Activated CD4-positive, alpha-beta T cell treated with anti-CD3 and anti-CD28 coated beads, Interleukin-2, amount 10 ng/mL, durations not matched to agents 7 days and 5 days (primary cell): ENCODE measurements around the gene EDEM1. TPM values are rescaled to one million over a fixed set of nuclear protein-coding genes. Genes with fewer than 3 reads are reported as not detected.

Experiments
- CTCF ChIA-PET: fragments of 350-600 bp; sonication (Branson Sonifier 250); formaldehyde crosslinking; loops from one replicate; lab custom pipeline; 2021; ENCODE audit warnings: antibody characterized with exemption; lab: Charles Lee
- POLR2A ChIA-PET: fragments of 350-600 bp; sonication (Branson Sonifier 250); formaldehyde crosslinking; loops from one replicate; lab custom pipeline; 2021; ENCODE audit warnings: antibody characterized with exemption; lab: Charles Lee
- DNase-seq: peaks from one replicate; pipeline ENCODE4 v3.0.0-alpha.2; 2020
- H3K27ac Mint-ChIP-seq: one replicate; pipeline ENCODE4 v1.8.0; 2021; ENCODE audit warnings: mild to moderate bottlenecking, moderate library complexity, mixed read lengths
- H3K27me3 Mint-ChIP-seq: one replicate; pipeline ENCODE4 v1.8.0; 2021; ENCODE audit warnings: mixed read lengths
- H3K36me3 Mint-ChIP-seq: one replicate; pipeline ENCODE4 v1.8.0; 2021; ENCODE audit warnings: low read depth, mixed read lengths
- H3K4me1 Mint-ChIP-seq: one replicate; pipeline ENCODE4 v1.8.0; 2021; ENCODE audit warnings: mixed read lengths
- H3K4me3 Mint-ChIP-seq: one replicate; pipeline ENCODE4 v1.8.0; 2021; ENCODE audit warnings: mild to moderate bottlenecking, moderate library complexity, mixed read lengths
- H3K9me3 Mint-ChIP-seq: one replicate; pipeline ENCODE4 v1.8.0; 2021; ENCODE audit warnings: mixed read lengths
- total RNA-seq, 2 experiments: library from RNA; stranded (reverse); gene quantifications; one replicate each; pipeline ENCODE4 v1.2.3, GENCODE V29; 2021

Gene EDEM1
- total RNA-seq, 2 experiments from 2014 or later = 80.1 to 94.1 TPM

DNA sequence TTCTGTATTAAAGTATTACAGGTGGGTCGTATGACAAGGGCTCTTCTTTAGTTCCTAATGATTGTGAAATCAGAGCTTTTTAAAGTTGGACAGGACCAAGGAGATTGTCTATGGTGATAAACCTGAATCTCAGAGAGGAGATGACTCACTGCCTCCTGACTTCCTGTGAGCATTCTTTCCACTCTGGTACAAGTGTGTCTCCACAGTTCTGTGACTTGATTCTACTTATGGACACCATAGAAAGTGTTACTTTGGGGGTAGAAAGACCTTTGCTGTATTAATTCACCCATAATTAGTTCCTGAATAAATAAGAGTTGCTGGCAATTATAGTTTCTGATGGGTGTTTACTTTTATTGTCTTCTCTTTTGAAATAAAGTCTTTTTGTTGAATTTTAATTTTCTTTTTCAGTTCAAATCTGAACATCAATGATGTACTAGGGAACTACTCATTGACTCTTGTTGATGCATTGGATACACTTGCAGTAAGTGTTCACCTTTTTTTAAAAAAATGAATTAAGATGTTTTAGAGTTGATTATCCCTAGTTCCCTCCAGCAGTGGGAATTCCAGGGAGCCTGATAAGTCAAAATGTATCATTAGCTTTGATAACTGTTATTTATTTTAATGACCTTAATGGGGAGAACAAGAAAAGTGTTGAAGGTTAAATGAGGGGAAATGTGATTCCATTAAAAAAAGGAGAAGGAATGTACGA lies 7.4 kb downstream of the EDEM1 start:
- Mint-ChIP-seq H3K27ac (peak overlapping the region; percentile 98), H3K36me3 (peaks cover 85% of the 10 kb centered on the region), H3K27me3 (no peaks in the 10 kb centered on the region), H3K4me1 (peaks cover 89% of the 10 kb centered on the region), H3K4me3 (peak overlapping the region; percentile 21), H3K9me3 (peaks cover 9% of the 10 kb centered on the region)
- ChIA-PET CTCF (interaction anchor here (0.9 to 1.6 kb wide), 5 partner anchors 9 to 73 kb away, joined by 3 to 4 read pairs (median 4); partner anchors contain the start of gene ARL8B), POLR2A (no interaction called here)
- peak; percentile 62 for DNase-seq

GRCh38 chr3:5195605-5196004 lies 8.1 kb downstream of the EDEM1 start:
- peaks cover 9% of the 10 kb centered on the region for H3K9me3 Mint-ChIP-seq
- peaks cover 89% of the 10 kb centered on the region for H3K4me1 Mint-ChIP-seq
- ChIA-PET CTCF (interaction anchor here (1.1 to 2.3 kb wide), 5 partner anchors 11 to 484 kb away, joined by 3 to 8 read pairs (median 4); partner anchors contain the start of gene ARL8B), POLR2A (no interaction called here)
- H3K4me3 Mint-ChIP-seq = peak overlapping the region; percentile 34
- H3K36me3 Mint-ChIP-seq = peaks cover 83% of the 10 kb centered on the region
- peak overlapping the region; percentile 98 for H3K27ac Mint-ChIP-seq
- peak; percentile 33 for DNase-seq
- no peaks in the 10 kb centered on the region for H3K27me3 Mint-ChIP-seq

DNA sequence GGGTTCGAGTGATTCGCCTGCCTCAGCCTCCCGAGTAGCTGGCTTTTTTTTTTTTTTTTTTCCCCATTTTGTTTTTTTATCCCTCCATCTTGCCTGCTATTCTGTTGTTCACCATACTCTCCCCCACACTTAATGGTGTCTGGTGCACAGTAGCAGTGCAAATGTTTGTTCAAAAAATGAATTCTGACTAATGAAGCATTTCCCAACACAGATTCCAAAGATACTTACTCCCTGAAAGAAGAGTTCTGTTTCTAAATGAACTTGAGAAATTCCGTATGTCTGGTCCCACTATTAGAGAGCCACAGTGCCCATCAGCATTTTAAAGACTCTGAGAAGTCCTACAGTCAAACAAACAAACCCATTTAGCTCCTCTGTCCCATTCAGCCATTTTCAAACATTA lies 9.5 kb downstream of the EDEM1 start:
- no peak for DNase-seq
- H3K4me1 Mint-ChIP-seq = peaks cover 82% of the 10 kb centered on the region
- peaks cover 85% of the 10 kb centered on the region for H3K36me3 Mint-ChIP-seq
- H3K27me3 Mint-ChIP-seq = no peaks in the 10 kb centered on the region
- peaks cover 9% of the 10 kb centered on the region for H3K9me3 Mint-ChIP-seq
- H3K27ac Mint-ChIP-seq = peak overlapping the region; percentile 98
- ChIA-PET POLR2A (interaction anchor here (0.6 to 1.3 kb wide), 4 partner anchors 8 to 73 kb away, joined by 3 to 11 read pairs (median 4); no protein-coding TSS in a partner anchor), CTCF (interaction anchor here (0.5 to 2.3 kb wide), 14 partner anchors 9 to 882 kb away, joined by 3 to 8 read pairs (median 4); no protein-coding TSS in a partner anchor)
- peak overlapping the region; percentile 69 for H3K4me3 Mint-ChIP-seq

DNA sequence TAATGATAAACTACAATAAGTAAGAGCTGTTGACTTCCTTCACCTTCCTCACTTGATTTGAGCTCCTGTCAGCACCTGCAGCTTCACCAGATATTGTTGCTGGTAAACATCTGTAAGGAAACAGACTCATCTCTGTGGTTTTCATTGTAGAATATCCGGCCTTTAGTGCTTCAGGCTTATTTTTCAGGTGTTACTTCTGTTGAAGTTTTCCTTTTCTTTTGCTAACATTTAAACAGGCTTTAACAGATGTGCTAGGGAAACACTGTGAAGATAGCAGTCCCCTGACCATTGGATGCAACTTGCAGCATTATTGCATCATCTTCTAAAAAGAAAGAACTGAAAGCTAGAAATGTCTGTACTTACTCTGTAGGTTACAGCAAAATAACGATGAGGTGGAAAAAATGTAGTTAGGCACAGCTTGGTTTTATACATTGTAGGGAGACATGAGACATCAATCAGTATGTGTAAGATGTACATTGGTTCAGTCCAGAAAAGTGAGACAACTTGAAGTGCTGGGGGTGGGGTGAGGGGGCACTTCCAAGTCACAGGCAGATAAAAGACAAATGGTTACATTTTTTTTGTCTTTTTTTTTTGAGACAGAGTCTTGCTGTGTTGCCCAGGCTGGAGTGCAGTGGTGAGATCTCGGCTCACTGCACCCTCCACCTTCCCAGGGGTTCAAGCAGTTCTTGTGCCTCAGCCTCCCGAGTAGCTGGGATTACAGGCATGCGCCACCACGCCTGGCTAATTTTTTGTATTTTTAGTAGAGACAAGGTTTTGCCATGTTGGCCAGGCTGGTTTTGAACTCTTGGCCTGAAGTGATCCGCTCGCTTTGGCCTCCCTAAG lies 10.2 kb downstream of the EDEM1 start:
- H3K27ac Mint-ChIP-seq = peak overlapping the region; percentile 98
- no peaks in the 10 kb centered on the region for H3K27me3 Mint-ChIP-seq
- H3K4me3 Mint-ChIP-seq = peak overlapping the region; percentile 69
- peaks cover 9% of the 10 kb centered on the region for H3K9me3 Mint-ChIP-seq
- ChIA-PET POLR2A (interaction anchor here (1.0 to 1.3 kb wide), 3 partner anchors 9 to 16 kb away, joined by 3 to 11 read pairs (median 5); no protein-coding TSS in a partner anchor), CTCF (interaction anchor here (0.5 to 2.3 kb wide), 9 partner anchors 8 to 883 kb away, joined by 3 to 8 read pairs (median 3); no protein-coding TSS in a partner anchor)
- peaks cover 77% of the 10 kb centered on the region for H3K4me1 Mint-ChIP-seq
- DNase-seq = peak; percentile 68
- peaks cover 84% of the 10 kb centered on the region for H3K36me3 Mint-ChIP-seq

DNA sequence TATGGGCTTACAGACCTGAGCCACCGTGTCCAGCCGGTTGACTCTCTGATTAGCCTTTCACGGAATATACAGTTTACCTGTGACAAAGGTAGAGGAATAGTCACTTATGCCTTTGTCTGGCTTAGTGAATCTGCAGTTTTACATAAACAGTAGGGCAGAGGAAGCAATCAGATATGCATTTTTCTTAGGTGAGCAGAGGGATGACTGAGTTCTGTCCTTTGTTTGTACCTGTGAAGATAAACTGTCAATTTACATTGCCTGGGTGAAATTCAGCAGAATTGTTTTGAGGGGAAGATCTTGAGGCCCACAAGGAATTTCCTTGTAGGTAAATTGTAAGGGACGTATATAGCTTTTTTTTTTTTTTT lies 10.8 kb downstream of the EDEM1 start:
- Mint-ChIP-seq H3K4me1 (peaks cover 71% of the 10 kb centered on the region), H3K36me3 (peaks cover 84% of the 10 kb centered on the region), H3K4me3 (peak overlapping the region; percentile 69), H3K27ac (peak overlapping the region; percentile 98), H3K9me3 (peaks cover 9% of the 10 kb centered on the region), H3K27me3 (no peaks in the 10 kb centered on the region)
- ChIA-PET POLR2A (no interaction called here), CTCF (interaction anchor here (1.3 to 1.7 kb wide), 2 partner anchors 218 to 883 kb away, joined by 3 to 4 read pairs; no protein-coding TSS in a partner anchor)
- DNase-seq = no peak

DNA sequence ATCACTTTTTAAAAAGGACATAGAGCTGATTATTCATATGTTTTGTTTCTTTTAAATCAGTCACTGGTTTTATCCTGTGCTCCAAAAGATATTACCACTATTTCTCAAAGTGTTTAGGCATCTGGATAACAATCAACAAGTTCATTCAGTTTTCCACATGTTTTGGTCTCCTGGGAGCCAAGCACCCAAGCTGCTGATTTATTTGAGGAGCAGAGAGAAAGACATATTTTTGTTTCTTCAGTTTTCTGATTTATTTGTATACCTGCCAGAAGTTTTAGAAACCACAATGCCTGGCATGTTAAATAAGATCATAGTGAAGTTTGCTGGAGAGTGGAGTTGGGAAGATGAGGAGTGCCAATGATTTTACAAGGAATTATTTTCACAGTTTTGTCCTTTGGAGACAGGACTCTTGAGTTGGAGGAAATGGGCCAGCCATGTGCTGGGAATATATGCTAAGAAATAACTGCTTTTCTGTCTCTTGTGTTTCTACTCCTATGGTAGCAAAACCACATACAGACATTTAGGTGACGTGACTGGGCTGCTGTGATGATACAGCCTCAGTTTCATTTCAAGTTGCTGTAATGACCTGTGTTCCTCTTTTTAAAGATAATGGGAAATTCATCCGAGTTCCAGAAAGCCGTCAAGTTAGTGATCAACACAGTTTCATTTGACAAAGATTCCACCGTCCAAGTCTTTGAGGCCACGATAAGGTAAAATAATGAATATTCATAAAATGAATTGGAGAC lies 11.7 kb downstream of the EDEM1 start:
- peak overlapping the region; percentile 13 for H3K4me3 Mint-ChIP-seq
- no peaks in the 10 kb centered on the region for H3K27me3 Mint-ChIP-seq
- peaks cover 64% of the 10 kb centered on the region for H3K4me1 Mint-ChIP-seq
- no peak for DNase-seq
- ChIA-PET POLR2A (no interaction called here), CTCF (no interaction called here)
- H3K36me3 Mint-ChIP-seq = peaks cover 82% of the 10 kb centered on the region
- H3K27ac Mint-ChIP-seq = peak overlapping the region; percentile 98
- H3K9me3 Mint-ChIP-seq = peaks cover 9% of the 10 kb centered on the region

GRCh38 chr3:5201536-5201935 lies 14.0 kb downstream of the EDEM1 start:
- ChIA-PET CTCF (no interaction called here), POLR2A (no interaction called here)
- DNase-seq = no peak
- Mint-ChIP-seq H3K36me3 (peaks cover 81% of the 10 kb centered on the region), H3K4me3 (no peak overlapping the region), H3K27ac (peak overlapping the region; percentile 54), H3K9me3 (peaks cover 6% of the 10 kb centered on the region), H3K4me1 (peaks cover 42% of the 10 kb centered on the region), H3K27me3 (no peaks in the 10 kb centered on the region)

GRCh38 chr3:5202222-5202621 lies 14.7 kb downstream of the EDEM1 start:
- peaks cover 35% of the 10 kb centered on the region for H3K4me1 Mint-ChIP-seq
- no peak for DNase-seq
- H3K9me3 Mint-ChIP-seq = peaks cover 1% of the 10 kb centered on the region
- ChIA-PET POLR2A (no interaction called here), CTCF (no interaction called here)
- no peak overlapping the region for H3K4me3 Mint-ChIP-seq
- H3K27me3 Mint-ChIP-seq = no peaks in the 10 kb centered on the region
- peaks cover 81% of the 10 kb centered on the region for H3K36me3 Mint-ChIP-seq
- no peak overlapping the region for H3K27ac Mint-ChIP-seq

GRCh38 chr3:5205165-5205941 lies 17.8 kb downstream of the EDEM1 start:
- no peak overlapping the region for H3K4me3 Mint-ChIP-seq
- no peaks in the 10 kb centered on the region for H3K27me3 Mint-ChIP-seq
- no peak for DNase-seq
- ChIA-PET CTCF (interaction anchor here (0.9 to 2.0 kb wide), 3 partner anchors 9 to 13 kb away, joined by 3 to 8 read pairs (median 5); no protein-coding TSS in a partner anchor), POLR2A (no interaction called here)
- H3K9me3 Mint-ChIP-seq = no peaks in the 10 kb centered on the region
- peak overlapping the region; percentile 37 for H3K27ac Mint-ChIP-seq
- H3K36me3 Mint-ChIP-seq = peaks cover 84% of the 10 kb centered on the region
- peaks cover 5% of the 10 kb centered on the region for H3K4me1 Mint-ChIP-seq

DNA sequence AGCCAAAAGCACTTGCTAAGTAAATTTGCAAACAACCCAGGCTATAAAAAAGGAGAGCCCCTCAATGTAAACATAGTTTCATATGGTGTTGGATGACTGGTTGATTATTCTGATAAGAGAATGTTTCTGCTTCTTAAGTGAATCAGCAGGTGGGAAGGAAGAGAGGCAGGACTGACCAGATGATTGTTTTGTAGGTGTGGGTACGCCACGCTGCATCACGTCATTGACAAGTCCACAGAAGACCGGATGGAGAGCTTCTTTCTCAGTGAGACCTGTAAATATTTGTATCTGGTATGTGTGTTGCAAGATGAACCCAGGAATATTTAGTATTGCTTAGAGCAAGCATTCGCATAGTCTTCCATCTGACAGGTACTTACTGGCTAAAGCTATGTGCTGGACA lies 23.4 kb downstream of the EDEM1 start:
- Mint-ChIP-seq H3K4me1 (peaks cover 3% of the 10 kb centered on the region), H3K27me3 (no peaks in the 10 kb centered on the region), H3K4me3 (no peak overlapping the region), H3K9me3 (no peaks in the 10 kb centered on the region), H3K36me3 (peaks cover 90% of the 10 kb centered on the region), H3K27ac (no peak overlapping the region)
- DNase-seq = no peak
- POLR2A ChIA-PET = no interaction called here
- CTCF ChIA-PET = interaction anchor here (1.2 kb wide), 1 partner anchor 45 kb away, joined by 3 read pairs; no protein-coding TSS in a partner anchor

DNA sequence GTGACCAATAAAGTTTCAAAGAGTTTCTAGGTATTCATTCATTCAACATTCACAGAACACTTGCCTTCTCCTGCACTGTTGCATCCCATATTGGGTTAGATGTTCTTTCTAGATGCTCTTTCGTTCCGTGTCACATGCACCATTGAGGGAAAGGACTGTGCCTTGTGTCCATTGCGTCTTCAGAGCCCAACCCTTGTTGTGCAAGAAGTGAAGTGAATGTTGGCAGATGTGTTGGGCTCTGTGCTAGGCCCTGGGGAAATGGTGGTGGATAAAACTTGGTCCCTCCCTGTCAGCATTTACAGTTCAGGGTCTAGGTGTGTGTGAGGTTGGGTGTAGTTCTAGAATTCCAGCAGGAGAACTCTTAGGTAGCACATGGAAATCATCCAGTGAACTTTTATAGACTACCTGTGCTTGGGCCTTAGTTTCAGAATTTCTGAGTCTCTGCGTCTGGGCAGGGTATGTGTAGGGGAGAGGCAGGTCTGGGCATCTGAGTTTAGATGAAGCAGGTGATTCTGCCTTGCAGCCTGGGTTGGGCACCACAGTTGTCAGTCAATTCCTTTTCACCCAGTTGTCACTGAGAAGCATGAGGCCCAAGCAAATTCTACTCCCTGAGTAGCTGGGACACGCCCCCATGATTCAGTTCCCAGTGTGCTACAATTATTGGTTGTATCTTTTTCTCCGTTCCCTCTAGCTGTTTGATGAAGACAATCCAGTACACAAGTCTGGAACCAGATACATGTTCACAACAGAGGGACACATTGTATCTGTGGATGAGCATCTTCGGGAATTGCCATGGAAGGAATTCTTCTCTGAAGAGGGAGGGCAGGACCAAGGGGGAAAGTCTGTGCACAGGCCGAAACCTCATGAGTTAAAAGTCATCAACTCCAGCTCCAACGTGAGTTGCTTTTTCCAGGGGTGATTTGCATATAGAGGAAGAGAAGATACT lies 25.4 kb downstream of the EDEM1 start:
- CTCF ChIA-PET = interaction anchor here (0.7 to 1.6 kb wide), 3 partner anchors 14 to 19 kb away, joined by 3 to 4 read pairs (median 3); no protein-coding TSS in a partner anchor
- Mint-ChIP-seq H3K4me3 (no peak overlapping the region), H3K9me3 (no peaks in the 10 kb centered on the region), H3K36me3 (peaks cover 85% of the 10 kb centered on the region), H3K27me3 (no peaks in the 10 kb centered on the region), H3K4me1 (peaks cover 3% of the 10 kb centered on the region), H3K27ac (no peak overlapping the region)
- POLR2A ChIA-PET = no interaction called here
- DNase-seq = no peak
